Activated CD8-positive, alpha-beta T cell treated with anti-CD3 and anti-CD28 coated beads for 36 hours (primary cell): ENCODE data around the gene TTC28. TPM values are rescaled to one million over a fixed set of nuclear protein-coding genes. Genes with fewer than 3 reads are reported as not detected.

Experiments
- ATAC-seq: fragments of 200-7000 bp; cut with Tn5 transposase; one replicate; pipeline ENCODE4 v1.10.0; 2021; ENCODE audit warnings: mild to moderate bottlenecking, moderate library complexity
- CTCF ChIA-PET: fragments of 350-600 bp; sonication (Branson Sonifier 250); formaldehyde crosslinking; loops from one replicate; lab custom pipeline; 2021; ENCODE audit warnings: antibody characterized with exemption; lab: Charles Lee
- POLR2A ChIA-PET: fragments of 350-600 bp; sonication (Branson Sonifier 250); formaldehyde crosslinking; loops from one replicate; lab custom pipeline; 2021; ENCODE audit warnings: antibody characterized with exemption; lab: Charles Lee
- DNase-seq: peaks from one replicate; pipeline ENCODE4 v3.0.0-alpha.2; 2020
- H3K27ac Mint-ChIP-seq: one replicate; pipeline ENCODE4 v1.8.0; 2021; ENCODE audit warnings: mild to moderate bottlenecking, mixed read lengths
- H3K27me3 Mint-ChIP-seq: one replicate; pipeline ENCODE4 v1.8.0; 2021; ENCODE audit warnings: mixed read lengths
- H3K36me3 Mint-ChIP-seq: one replicate; pipeline ENCODE4 v1.8.0; 2021; ENCODE audit warnings: low read depth, mixed read lengths
- H3K4me1 Mint-ChIP-seq: one replicate; pipeline ENCODE4 v1.8.0; 2021; ENCODE audit warnings: low read depth, mixed read lengths
- H3K4me3 Mint-ChIP-seq: one replicate; pipeline ENCODE4 v1.8.0; 2021; ENCODE audit warnings: mild to moderate bottlenecking, moderate library complexity, mixed read lengths
- H3K9me3 Mint-ChIP-seq: one replicate; pipeline ENCODE4 v1.8.0; 2021; ENCODE audit warnings: mixed read lengths
- intact Hi-C: fragments of 100-400 bp; cut with micrococcal nuclease; formaldehyde crosslinking; loops from one replicate; pipeline ENCODE4 v1.10.0; 2022
- total RNA-seq, 2 experiments: library from RNA; stranded (reverse); gene quantifications; one replicate each; pipeline ENCODE4 v1.2.3, GENCODE V29; 2021
- TF ChIP-seq, protein P1 (sequence below): fragments of 200-600 bp; IDR thresholded peaks from one replicate; pipeline ENCODE4 v1.8.0; 2022; ENCODE audit warnings: antibody characterized with exemption, mild to moderate bottlenecking

TTC28 gene
- total RNA-seq, 2 experiments from 2014 or later = 0.58 to 1.9 TPM

- TF ChIP-seq, protein P1, sequence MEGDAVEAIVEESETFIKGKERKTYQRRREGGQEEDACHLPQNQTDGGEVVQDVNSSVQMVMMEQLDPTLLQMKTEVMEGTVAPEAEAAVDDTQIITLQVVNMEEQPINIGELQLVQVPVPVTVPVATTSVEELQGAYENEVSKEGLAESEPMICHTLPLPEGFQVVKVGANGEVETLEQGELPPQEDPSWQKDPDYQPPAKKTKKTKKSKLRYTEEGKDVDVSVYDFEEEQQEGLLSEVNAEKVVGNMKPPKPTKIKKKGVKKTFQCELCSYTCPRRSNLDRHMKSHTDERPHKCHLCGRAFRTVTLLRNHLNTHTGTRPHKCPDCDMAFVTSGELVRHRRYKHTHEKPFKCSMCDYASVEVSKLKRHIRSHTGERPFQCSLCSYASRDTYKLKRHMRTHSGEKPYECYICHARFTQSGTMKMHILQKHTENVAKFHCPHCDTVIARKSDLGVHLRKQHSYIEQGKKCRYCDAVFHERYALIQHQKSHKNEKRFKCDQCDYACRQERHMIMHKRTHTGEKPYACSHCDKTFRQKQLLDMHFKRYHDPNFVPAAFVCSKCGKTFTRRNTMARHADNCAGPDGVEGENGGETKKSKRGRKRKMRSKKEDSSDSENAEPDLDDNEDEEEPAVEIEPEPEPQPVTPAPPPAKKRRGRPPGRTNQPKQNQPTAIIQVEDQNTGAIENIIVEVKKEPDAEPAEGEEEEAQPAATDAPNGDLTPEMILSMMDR = no peak
- Mint-ChIP-seq H3K27me3 (peaks cover 13% of the 10 kb centered on the region), H3K4me3 (no peak overlapping the region), H3K27ac (no peak overlapping the region), H3K4me1 (no peaks in the 10 kb centered on the region), H3K36me3 (no peaks in the 10 kb centered on the region), H3K9me3 (no peaks in the 10 kb centered on the region)
- ATAC-seq (no peak), DNase-seq (no peak)
- ChIA-PET POLR2A (no interaction called here), CTCF (interaction anchor here (0.9 to 2.1 kb wide), 3 partner anchors 235 to 575 kb away, joined by 3 to 7 read pairs (median 6); no protein-coding TSS in a partner anchor)
- intact Hi-C loops = loop anchor here (2.0 kb wide), 1 partner anchor 573 kb away; no protein-coding TSS in a partner anchor
These were observed 85.4 kb downstream of the TTC28 start for GRCh38 chr22:28594076-28594796.

DNA sequence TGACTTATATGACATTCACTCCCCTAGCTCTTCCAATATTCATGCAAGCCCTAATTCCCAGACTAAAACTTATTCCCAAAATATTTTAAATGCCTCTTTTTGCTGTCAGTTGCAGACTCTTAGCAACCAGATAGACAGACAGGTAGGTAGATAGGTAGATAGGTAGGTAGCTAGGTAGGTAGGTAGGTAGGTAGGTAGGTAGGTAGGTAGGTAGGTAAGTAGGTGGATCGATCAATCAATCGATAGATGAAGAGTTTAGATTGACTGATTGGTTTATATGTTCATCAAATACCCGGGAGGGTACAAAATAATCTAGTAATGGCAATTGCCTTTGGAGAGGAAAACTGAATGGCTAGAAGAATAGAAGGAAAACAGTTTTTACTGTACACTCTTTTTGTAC, 86.3 kb downstream of the TTC28 start:
- H3K4me1 Mint-ChIP-seq = no peaks in the 10 kb centered on the region
- ATAC-seq = no peak
- POLR2A ChIA-PET = no interaction called here
- DNase-seq = no peak
- no peak overlapping the region for H3K27ac Mint-ChIP-seq
- no peaks in the 10 kb centered on the region for H3K36me3 Mint-ChIP-seq
- H3K27me3 Mint-ChIP-seq = peaks cover 17% of the 10 kb centered on the region
- intact Hi-C loops = no loop called here
- TF ChIP-seq, protein P1 = no peak
- no peaks in the 10 kb centered on the region for H3K9me3 Mint-ChIP-seq
- H3K4me3 Mint-ChIP-seq = no peak overlapping the region
- CTCF ChIA-PET = interaction anchor here (0.8 to 2.4 kb wide), 5 partner anchors 8 to 573 kb away, joined by 4 to 15 read pairs (median 7); no protein-coding TSS in a partner anchor

DNA sequence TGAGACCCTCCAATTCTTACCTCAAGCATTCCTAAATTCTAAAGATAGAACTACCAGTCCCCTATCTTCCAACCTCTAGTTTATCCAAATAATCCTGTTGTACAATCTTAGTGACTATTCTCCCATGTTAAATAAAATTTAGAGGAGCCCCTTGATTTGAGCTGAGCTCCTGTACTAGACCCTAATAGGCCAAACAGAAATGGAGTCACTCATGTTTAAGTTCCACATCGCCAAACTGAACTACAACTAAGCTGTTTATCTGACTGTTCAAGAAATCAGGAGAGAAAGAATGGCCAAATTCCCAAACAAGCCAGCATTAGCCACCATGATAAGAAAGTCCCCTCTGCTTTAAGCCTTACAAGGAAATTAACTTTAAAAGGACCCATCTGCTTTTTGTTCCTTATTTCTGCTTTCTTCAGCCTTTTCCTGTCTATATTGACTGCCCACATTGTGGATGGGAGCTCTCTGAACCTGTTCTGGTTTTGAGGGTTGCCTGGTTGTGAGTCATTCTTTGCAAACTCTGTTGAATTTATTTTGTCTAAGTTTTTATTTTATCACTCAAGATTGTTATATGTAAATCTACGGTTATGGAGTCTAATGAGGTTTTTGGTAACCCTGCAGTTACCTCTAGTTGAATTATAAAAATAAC, 90.4 kb downstream of the TTC28 start:
- no peak overlapping the region for H3K4me3 Mint-ChIP-seq
- H3K27me3 Mint-ChIP-seq = peaks cover 8% of the 10 kb centered on the region
- intact Hi-C loops = no loop called here
- H3K9me3 Mint-ChIP-seq = no peaks in the 10 kb centered on the region
- no peak overlapping the region for H3K27ac Mint-ChIP-seq
- H3K4me1 Mint-ChIP-seq = no peaks in the 10 kb centered on the region
- H3K36me3 Mint-ChIP-seq = no peaks in the 10 kb centered on the region
- CTCF ChIA-PET = interaction anchor here (0.9 kb wide), 1 partner anchor 266 kb away, joined by 3 read pairs; no protein-coding TSS in a partner anchor
- ATAC-seq (no peak), DNase-seq (no peak)
- POLR2A ChIA-PET = no interaction called here
- TF ChIP-seq, protein P1 = no peak

GRCh38 chr22:28585324-28585723, 94.3 kb downstream of the TTC28 start:
- H3K4me3 Mint-ChIP-seq = no peak overlapping the region
- intact Hi-C loops = no loop called here
- ATAC-seq = no peak
- POLR2A ChIA-PET = no interaction called here
- H3K4me1 Mint-ChIP-seq = no peaks in the 10 kb centered on the region
- TF ChIP-seq, protein P1 = no peak
- no peaks in the 10 kb centered on the region for H3K9me3 Mint-ChIP-seq
- no peak for DNase-seq
- H3K27ac Mint-ChIP-seq = no peak overlapping the region
- no peaks in the 10 kb centered on the region for H3K36me3 Mint-ChIP-seq
- CTCF ChIA-PET = no interaction called here
- peaks cover 12% of the 10 kb centered on the region for H3K27me3 Mint-ChIP-seq

GRCh38 chr22:28582806-28583205, 96.8 kb downstream of the TTC28 start:
- H3K27ac Mint-ChIP-seq = no peak overlapping the region
- peaks cover 14% of the 10 kb centered on the region for H3K27me3 Mint-ChIP-seq
- TF ChIP-seq, protein P1 = no peak
- ChIA-PET CTCF (no interaction called here), POLR2A (no interaction called here)
- H3K4me3 Mint-ChIP-seq = no peak overlapping the region
- no peaks in the 10 kb centered on the region for H3K4me1 Mint-ChIP-seq
- no peak for ATAC-seq
- H3K36me3 Mint-ChIP-seq = no peaks in the 10 kb centered on the region
- DNase-seq = no peak
- intact Hi-C loops = no loop called here
- H3K9me3 Mint-ChIP-seq = no peaks in the 10 kb centered on the region
